Thymus (tissue), 14 donors: Measurements from ENCODE around the gene IL36A. TPM values are rescaled to one million over a fixed set of nuclear protein-coding genes. Genes with fewer than 3 reads are reported as not detected.
A peak's percentile ranks its signal among the peaks of the same experiment; 100 is the strongest.

Experiments used
- DNase-seq, 9 donors: peaks; one replicate each; pipeline ENCODE4 v3.0.0-alpha.2; 2013; ENCODE audit warnings: low spot score in 9 of 9, low read depth in 6 of 9, missing footprints in 1 of 9
- H3K27ac ChIP-seq, 2 donors: one replicate each; pipeline ENCODE4 v1.5.1; 2013; ENCODE audit warnings: control low read depth in 1 of 2, low read depth in 1 of 2, low read length in 1 of 2, mild to moderate bottlenecking in 1 of 2, moderate library complexity in 1 of 2
- H3K27me3 ChIP-seq, 2 donors: one replicate each; pipeline ENCODE4 v1.5.1; 2013; ENCODE audit warnings: low read length in 1 of 2; ENCODE audit not compliant: control insufficient read depth in 2 of 2, insufficient read depth in 1 of 2
- H3K36me3 ChIP-seq, 2 donors: one replicate each; pipeline ENCODE4 v1.5.1; 2013; ENCODE audit warnings: low read length in 1 of 2, mild to moderate bottlenecking in 1 of 2, moderate library complexity in 1 of 2; ENCODE audit not compliant: control insufficient read depth in 2 of 2, insufficient read depth in 2 of 2
- H3K4me1 ChIP-seq, 2 donors: one replicate each; pipeline ENCODE4 v1.5.1; 2013; ENCODE audit warnings: low read length in 2 of 2; ENCODE audit not compliant: control insufficient read depth in 2 of 2, insufficient read depth in 2 of 2
- H3K4me3 ChIP-seq, 2 donors: one replicate each; pipeline ENCODE4 v1.5.1; 2013; ENCODE audit warnings: low read length in 2 of 2, control low read depth in 1 of 2, mild to moderate bottlenecking in 1 of 2
- H3K9me3 ChIP-seq, 2 donors: one replicate each; pipeline ENCODE4 v1.5.1; 2013; ENCODE audit warnings: low read length in 1 of 2, mild to moderate bottlenecking in 1 of 2; ENCODE audit not compliant: control insufficient read depth in 2 of 2, insufficient read depth in 1 of 2
- WGBS: extraction: QIAGEN DNeasy Blood & Tissue Kit; methylation state at CpG from one replicate; pipeline ENCODE4 v1.1.7; 2013; 5-methylcytosine and 5-hydroxymethylcytosine counted together
- long read RNA-seq, 10 donors: transcript quantifications; one replicate each; lab custom pipeline, GENCODE V29; 2026
- polyA plus RNA-seq: library from polyadenylated mRNA; stranded (reverse); fragments of 200-250 nt; gene quantifications from one replicate; pipeline ENCODE4 v1.2.3, GENCODE V29; 2013
- total RNA-seq: library from RNA; stranded (reverse); fragments of 120-200 nt; gene quantifications from one replicate; pipeline ENCODE4 v1.2.4, GENCODE V29; 2013
- donor health status: healthy.

Gene IL36A
- total RNA-seq: 0.99 TPM
- polyA plus RNA-seq: 0.30 TPM
- long read RNA-seq, donor 1: 0 reads
- long read RNA-seq, donor 2: 0 reads
- long read RNA-seq, donor 3: 0 reads
- long read RNA-seq, donor 4: 0 reads
- long read RNA-seq, donor 5: 0 reads
- long read RNA-seq, donor 6: 0 reads
- long read RNA-seq, donor 7: 0 reads
- long read RNA-seq, donor 8: 0 reads
- long read RNA-seq, donor 9: 0 reads
- long read RNA-seq, donor 10: 0 reads

- no peak within 1 kb of the TSS for H3K4me3 ChIP-seq
- no peak for DNase-seq
- 98% methylated on average over 3 of the region's 3 CpGs for WGBS
- H3K27ac ChIP-seq: no peak within 1 kb of the TSS
- peaks cover 0 to 3% of the 10 kb centered on the region in 2 donors for H3K9me3 ChIP-seq
- H3K27me3 ChIP-seq: no peaks in the 10 kb centered on the region
- no peaks in the 10 kb centered on the region for H3K36me3 ChIP-seq
- H3K4me1 ChIP-seq: peaks cover 2 to 3% of the 10 kb centered on the region in 2 donors
These were observed at the start of gene IL36A for GRCh38 chr2:113005030-113005509. Gene IL36A, plus strand, starts transcription at chr2:113005459. Its CDS starts 413 bp downstream, at chr2:113005872.

- Histone ChIP-seq H3K36me3 (no peaks in the 10 kb centered on the region), H3K27me3 (no peaks in the 10 kb centered on the region), H3K9me3 (no peaks in the 10 kb centered on the region), H3K4me1 (no peaks in the 10 kb centered on the region), H3K4me3 (no peak overlapping the region), H3K27ac (no peak overlapping the region)
- DNase-seq: no peak
- 98% methylated on average over 3 of the region's 3 CpGs for WGBS
These were observed 47.7 kb upstream of the IL36A start for GRCh38 chr2:112957511-112957910.

GRCh38 chr2:112958428-112959108 is 46.7 kb upstream of the IL36A start:
- peak in 8 of 9 donors; percentile 15 to 73 (median 44) for DNase-seq
- no peaks in the 10 kb centered on the region for H3K4me1 ChIP-seq
- no peaks in the 10 kb centered on the region for H3K27me3 ChIP-seq
- no peaks in the 10 kb centered on the region for H3K9me3 ChIP-seq
- no peaks in the 10 kb centered on the region for H3K36me3 ChIP-seq
- 62% methylated on average over 9 of the region's 9 CpGs for WGBS
- no peak overlapping the region for H3K27ac ChIP-seq
- no peak overlapping the region for H3K4me3 ChIP-seq

GRCh38 chr2:112959109-112959812 is 46.0 kb upstream of the IL36A start:
- H3K36me3 ChIP-seq: no peaks in the 10 kb centered on the region
- no peaks in the 10 kb centered on the region for H3K4me1 ChIP-seq
- no peak for DNase-seq
- 82% methylated on average over 14 of the region's 14 CpGs for WGBS
- H3K4me3 ChIP-seq: no peak overlapping the region
- H3K27ac ChIP-seq: no peak overlapping the region
- H3K9me3 ChIP-seq: no peaks in the 10 kb centered on the region
- H3K27me3 ChIP-seq: no peaks in the 10 kb centered on the region

GRCh38 chr2:112960230-112960825 is 44.9 kb upstream of the IL36A start:
- no peaks in the 10 kb centered on the region for H3K36me3 ChIP-seq
- H3K4me3 ChIP-seq: no peak overlapping the region
- H3K9me3 ChIP-seq: no peaks in the 10 kb centered on the region
- H3K4me1 ChIP-seq: no peaks in the 10 kb centered on the region
- DNase-seq: no peak
- no peaks in the 10 kb centered on the region for H3K27me3 ChIP-seq
- WGBS: 91% methylated on average over 2 of the region's 2 CpGs
- H3K27ac ChIP-seq: no peak overlapping the region

GRCh38 chr2:112962308-112963175 is 42.7 kb upstream of the IL36A start:
- Histone ChIP-seq H3K27me3 (no peaks in the 10 kb centered on the region), H3K9me3 (no peaks in the 10 kb centered on the region), H3K36me3 (no peaks in the 10 kb centered on the region), H3K4me3 (no peak overlapping the region), H3K27ac (no peak overlapping the region), H3K4me1 (no peaks in the 10 kb centered on the region)
- 97% methylated on average over 3 of the region's 3 CpGs for WGBS
- DNase-seq: no peak

GRCh38 chr2:112967023-112967422 is 38.2 kb upstream of the IL36A start:
- Histone ChIP-seq H3K9me3 (no peaks in the 10 kb centered on the region), H3K27ac (no peak overlapping the region), H3K27me3 (no peaks in the 10 kb centered on the region), H3K36me3 (no peaks in the 10 kb centered on the region), H3K4me3 (no peak overlapping the region), H3K4me1 (peaks cover 0 to 7% of the 10 kb centered on the region in 2 donors)
- no peak for DNase-seq
- WGBS: 97% methylated on average over 2 of the region's 2 CpGs

GRCh38 chr2:112972423-112973086 is 32.7 kb upstream of the IL36A start:
- Histone ChIP-seq H3K36me3 (no peaks in the 10 kb centered on the region), H3K4me3 (no peak overlapping the region), H3K27me3 (no peaks in the 10 kb centered on the region), H3K4me1 (peaks cover 0 to 11% of the 10 kb centered on the region in 2 donors), H3K9me3 (no peaks in the 10 kb centered on the region), H3K27ac (no peak overlapping the region)
- 97% methylated on average over 5 of the region's 5 CpGs for WGBS
- DNase-seq: no peak
